ENCODE results near the gene ULK2.

Gene ULK2

DNA sequence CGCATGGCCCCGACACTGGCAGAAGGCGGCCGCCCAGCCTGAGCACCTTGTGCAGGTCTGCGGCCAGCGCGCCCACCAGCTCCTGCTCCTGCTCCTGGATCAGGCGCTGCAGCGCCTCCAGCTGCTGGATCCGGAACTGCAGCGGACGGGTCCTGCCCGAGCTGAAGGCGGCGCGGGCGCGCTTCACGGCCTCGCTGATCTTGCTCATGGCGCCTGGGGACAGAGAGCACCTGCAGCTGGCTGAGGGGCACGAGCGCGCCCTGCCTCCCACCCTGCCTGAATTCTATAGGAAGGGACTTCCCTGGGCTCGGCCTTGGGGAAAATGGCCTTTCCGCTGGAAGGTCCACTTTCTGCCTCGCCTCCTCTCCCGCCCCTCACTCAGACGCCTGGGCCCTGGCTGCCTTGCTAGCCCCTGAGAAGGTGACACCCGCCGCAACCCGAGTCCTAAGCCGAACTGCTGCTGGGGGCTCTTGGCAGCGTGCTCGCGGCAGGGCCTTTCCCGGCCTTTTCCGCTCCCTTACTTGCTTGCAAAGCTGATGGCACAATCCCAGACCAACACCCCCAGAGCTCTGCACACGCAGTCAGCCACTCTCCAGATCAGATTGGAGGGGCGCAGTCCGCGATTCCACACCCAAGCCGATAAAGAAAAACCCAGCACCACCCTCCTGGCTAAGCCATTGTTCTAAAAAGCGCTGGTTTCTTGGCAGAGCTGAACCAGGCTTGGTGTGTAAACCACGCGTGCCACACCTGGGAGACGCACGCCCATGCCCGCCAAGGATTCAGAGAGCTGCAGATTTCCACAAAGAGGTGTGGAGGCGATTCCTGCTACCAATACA lies 122.6 kb downstream of the ULK2 start:
- DNase-seq: peak; percentile 84

DNA sequence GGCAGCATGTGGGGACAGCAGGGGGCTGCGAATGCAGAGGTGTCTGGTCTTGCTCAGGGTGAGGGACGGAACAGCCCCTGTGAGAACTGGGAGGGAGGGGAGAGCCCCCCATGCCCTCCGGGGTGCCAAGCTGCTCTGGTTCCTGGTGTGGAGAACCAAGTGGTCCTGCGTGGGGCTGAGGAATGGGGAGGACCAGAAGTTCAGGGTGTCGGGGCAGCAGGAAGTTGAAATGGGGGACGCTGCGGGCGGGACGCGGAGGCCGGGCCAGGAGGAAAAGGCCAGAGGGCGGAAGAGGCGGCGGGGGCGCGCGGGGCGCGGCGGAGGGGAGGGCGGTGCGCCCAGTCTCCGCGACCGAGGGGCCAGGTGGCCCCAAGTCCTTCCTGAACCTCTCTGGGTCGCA lies 123.2 kb downstream of the ULK2 start:
- DNase-seq: no peak

DNA sequence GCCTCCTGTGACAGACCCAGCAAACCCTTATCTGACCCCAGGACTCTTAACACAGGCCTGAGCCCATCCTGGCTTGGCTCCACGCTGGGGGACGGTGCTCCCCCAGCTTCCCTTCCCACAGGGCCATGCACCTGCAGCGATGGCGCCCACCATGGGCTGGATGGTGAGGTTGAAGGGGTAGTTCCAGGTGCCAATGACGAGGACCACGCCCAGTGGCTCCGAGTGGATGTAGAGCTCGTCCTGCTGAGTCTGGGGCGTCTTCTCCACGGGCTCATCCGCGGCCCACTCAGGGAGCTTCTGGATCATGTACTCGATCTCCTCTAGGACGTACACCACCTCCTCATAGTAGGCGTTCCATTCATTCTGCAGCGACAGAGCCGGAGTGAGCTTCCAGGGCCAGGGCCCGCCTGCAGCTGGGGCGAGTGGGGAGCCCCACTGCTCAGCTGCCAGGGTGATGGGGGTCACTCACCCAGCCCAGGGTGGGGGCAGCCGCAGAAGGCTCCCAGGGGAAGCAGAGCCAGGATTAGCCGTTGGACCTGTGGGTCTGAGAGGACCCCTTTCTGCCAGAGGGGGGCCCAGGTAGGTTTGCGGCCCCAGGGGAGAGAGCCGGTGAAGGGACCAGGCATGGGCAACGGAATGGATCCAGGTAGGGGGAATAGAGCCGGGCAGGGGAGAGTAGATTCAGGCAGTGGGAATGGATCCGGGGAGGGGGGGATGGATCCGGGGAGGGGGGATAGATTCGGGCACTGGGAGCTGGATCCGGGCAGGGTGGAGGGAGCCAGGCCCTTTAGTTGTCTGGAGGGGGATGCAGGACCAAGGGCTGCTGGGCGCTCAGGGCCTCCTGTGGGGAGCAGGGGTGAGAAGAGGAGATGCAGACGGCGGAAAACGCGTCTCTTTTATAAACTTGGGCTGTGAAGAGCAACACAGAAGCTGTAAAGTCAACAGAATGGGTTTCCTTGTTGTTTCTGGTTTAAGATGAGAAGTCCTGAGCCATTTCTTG lies 124.3 kb downstream of the ULK2 start:
- DNase-seq: no peak

DNA sequence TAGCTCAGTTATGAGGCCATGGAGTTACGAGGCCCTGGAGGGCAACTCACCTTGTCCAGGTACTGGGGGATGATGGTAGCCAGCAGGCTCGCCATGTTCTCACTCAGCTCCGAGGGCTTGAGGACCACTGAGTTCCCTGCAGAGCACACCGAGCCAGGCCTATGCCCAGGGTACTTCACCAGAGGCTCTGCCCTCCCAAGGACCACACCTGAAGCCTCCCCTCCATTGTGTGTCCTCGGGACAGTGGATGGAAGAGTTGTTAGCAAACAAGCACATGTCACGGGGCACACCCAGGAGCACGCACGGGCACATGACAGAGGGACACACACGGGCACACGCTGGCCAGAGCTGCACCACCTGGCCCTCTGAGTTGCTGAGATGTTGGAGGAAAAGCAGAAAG lies 125.2 kb downstream of the ULK2 start:
- DNase-seq: no peak

DNA sequence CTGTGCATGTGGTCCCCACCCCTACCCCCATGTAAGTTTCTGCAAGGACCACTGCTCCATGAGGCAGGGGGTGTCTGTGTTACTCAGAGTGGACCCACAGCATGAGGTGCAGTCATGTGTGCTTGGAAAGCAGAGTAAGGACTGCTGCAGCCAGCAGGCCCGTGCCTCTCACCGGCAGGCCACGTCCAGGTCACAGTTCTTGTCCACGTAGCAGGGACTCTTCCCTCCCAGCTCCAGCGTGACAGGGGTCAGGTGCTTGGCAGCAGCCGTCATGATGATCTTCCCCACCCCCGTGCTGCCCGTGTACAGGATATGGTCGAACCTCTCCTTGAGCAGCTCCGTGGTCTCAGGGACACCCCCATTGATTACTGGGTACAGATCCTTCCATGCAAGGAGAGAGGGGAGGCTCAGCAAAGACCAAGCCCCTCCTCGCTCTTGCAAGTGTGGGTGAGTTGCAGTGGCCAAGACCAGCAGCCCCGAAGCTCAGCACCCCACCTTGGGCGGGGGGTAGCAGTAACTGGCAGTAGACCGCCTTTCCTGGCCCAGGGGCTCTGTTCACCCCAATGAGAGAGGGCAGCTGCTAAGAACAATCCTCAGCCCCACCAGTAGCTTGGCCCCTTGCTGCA lies 125.8 kb downstream of the ULK2 start:
- no peak for DNase-seq

DNA sequence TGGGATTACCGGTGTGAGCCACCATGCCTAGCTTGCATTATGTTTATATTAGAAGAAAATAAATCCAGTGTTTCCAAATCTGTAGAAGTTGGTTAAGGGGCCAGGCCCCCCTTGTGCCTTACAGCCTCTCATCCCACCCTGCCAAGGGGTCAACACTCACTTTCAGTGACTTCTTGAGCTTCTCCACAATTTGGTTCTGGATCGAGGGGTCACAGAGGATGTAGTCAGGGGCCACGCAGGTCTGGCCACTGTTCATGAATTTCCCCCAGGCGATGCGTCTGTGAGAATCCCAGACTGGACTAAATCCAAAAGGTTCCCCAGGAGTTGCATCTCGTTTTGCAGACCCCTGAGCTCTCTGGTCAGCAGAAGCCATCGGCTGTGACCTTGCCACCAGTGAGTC lies 126.8 kb downstream of the ULK2 start:
- no peak for DNase-seq

DNA sequence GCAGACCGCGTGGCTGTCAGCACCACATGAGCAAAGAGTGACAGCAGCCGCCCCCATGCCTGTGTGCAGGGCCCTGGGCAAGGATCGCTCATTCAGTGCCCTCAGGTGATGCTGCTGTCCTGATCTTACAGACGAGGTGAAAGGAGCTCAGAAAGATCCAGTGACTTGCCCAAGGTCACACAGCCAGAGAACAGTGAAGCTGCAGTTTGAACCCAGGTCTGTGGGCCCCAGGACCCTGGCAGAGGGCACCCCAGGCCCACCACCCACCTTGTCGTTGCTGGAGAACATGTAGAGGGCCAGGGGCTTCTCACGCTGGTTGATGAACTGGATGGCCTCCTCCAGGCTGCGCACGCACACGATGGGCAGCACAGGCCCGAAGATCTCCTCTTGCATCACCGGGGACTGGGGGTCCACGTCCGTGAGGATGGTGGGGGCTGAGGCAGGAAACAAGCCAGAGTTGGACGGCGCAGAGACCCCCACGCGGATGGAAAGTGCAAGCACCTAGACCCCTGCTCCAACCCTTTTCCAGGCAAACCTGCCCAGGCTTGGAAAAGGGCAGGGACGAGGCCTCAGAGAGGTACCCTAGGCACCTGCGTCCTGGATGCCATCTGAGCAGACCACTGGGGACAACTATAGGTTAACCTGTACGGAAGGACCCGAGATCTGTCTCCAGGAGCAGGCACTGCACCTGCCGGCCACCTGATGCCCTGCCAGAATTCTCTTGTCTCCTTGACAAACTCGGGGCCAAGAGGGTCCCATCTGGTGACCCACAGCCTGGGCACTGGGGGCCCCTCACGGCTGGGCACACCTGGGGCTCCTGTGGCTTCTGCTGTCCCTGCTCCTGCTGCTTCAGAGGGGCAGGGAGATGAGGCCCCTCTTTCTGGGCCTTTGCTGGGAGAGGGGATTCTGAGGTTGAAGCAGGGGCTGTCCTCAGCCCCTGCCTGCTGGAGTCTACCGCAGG lies 128.2 kb downstream of the ULK2 start:
- no peak for DNase-seq

DNA sequence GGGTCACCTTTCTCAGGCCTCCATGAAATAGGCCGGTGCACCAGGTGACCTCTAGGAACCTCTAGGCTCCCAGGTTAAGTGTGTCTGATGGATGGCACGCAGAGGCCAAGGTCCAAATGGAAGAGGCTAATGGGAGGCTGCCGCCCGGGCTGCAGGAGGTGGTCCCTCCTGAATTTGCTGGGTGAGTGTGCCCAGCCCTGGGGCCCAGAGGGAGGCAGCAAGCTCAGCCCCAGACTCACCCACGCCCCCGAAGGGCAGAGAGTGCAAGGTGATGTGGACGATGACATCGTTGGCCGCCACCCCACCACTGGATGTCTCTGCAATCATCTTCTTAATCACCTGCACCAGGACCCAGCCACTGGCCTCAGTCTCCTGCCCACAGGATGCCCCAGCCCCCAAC lies 129.0 kb downstream of the ULK2 start:
- DNase-seq: no peak

DNA sequence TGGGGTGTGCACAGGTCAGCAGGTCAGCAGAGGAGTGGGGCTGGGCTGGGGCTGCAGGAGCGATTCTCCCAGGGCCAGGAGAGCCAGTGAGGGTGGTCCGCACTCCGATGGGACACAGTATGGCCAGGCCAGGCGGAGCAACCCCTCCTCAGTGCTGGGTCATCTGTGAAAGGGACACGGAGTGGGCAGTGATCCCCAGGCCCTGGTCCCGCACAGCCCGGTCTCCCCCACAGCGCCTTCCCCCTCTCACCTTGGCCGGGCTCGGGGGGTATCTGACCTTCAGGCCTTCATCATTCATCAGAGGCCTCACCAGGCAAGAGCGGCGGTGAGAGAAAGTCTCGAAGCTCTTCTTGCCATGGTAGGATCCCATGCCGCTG lies 129.7 kb downstream of the ULK2 start:
- DNase-seq: no peak

DNA sequence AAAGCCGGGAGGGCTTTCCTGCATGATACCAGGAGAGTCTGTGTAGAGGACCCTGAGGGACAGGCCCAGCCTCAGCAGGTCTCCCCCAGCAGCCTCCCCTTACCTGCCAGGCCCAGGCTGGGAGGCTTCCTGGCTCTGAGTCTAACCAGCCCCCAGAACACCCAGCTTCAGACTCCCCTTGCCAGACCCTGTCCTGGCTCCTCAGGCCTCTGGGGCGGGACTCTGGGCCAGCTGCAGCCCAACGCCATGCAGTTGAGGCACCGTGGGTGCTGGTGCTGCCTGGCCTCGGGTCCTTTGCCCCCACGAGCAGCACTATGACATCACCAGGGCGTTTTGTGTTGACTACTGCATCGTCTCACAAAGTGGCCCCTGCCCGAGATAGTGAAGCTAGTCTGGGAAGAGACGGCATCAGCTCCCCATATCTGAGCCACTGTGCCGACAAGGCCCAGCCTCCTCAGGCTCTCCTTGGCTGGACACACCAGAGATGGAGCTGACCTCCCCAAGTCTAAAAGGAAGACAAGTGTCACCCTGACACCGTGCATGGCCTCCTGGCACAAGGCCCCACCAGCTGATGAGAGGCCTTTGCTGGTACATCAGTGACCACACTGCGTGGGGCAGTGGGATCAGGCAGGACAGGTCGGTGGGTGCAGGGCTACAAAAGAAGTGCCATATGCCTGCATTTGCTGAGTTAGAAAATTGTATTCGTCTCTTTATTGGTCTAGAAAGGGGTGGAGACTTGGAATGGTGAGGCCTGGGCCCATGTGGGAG lies 130.2 kb downstream of the ULK2 start:
- DNase-seq: no peak

DNA sequence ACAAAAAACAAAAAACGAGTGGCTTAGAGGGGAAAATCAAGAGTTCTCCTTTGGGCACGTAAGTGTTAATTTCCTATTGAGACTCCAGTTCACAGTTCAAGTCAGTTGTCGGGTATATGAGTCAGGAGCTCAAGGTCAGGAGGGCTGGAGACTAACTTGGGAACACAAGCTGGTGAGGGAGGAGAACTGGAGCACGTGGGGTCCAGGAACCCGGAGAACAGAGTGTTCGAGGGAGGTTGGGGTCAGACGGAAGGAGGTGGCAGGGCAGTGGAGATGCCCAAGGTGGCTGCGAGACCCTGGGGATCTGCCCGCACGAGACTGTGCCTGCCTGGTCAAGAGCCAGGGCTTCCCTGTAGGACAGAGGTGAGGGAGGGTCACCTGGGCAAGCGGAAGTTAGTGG lies 131.7 kb downstream of the ULK2 start:
- DNase-seq: no peak

DNA sequence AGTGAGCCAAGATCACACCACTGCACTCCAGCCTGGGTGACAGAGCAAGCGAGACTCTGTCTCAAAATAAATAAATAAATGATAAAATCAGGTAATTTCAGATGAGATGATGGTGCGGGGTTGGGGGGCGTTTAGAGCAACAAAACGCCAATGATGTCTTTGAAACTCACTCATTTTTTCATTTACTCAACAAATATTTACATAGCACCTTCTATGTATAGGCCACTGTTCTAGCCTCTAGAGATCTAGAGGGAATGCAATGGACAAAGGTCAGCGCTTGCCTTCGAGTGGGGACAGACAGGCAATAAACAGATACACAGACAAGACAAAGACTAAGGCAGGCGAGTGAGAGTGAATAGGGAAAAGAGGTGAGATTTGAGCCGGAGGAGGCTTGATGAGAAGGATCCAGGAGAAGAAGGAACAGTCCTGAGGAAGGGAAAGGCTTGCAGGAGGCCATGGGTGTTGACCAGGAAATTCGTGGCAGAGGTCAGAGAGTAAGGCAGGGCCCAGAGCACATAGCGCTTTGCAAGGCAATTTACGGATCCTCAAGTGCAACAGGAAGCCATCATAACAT lies 133.7 kb downstream of the ULK2 start:
- DNase-seq: no peak

DNA sequence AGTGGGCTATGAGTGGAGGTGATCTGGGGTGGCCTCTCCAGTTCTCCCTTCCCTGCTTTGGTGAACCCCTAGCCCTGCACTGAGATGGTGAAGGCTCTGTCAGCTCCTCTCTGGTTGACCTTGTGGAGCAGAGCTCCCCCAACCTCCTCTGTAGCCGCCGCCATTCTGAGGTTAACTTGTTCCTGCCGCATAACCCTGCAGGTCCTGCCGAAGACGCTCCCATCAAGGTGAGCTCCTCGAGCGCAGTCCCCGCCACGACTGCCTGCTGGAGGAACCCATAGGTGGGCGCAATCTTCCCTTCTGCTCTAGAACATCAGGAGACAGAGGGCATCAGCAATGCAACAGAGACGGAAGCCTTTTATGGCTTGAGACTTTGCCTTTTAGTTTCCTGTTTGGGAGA lies 136.1 kb downstream of the ULK2 start:
- no peak for DNase-seq

DNA sequence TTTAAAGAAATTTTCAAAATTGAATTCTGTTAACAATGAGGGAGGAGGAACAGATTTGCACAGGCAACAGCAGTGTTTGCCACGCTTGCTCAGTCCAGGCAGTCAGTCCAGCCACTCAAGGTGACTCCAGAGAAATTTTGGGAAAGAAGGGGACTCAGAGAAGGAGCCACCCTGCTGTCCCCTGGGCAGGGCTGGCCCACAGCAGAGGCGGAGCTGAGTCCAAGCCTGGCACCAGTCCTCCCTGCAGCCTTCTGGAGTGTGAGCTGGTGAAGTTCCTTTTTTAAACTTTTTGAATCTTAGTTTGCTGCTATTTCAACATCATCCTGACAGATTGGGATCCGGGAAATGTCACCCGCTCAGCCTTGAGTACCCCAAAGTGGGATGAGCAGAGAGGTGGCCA lies 136.9 kb downstream of the ULK2 start:
- DNase-seq: no peak

DNA sequence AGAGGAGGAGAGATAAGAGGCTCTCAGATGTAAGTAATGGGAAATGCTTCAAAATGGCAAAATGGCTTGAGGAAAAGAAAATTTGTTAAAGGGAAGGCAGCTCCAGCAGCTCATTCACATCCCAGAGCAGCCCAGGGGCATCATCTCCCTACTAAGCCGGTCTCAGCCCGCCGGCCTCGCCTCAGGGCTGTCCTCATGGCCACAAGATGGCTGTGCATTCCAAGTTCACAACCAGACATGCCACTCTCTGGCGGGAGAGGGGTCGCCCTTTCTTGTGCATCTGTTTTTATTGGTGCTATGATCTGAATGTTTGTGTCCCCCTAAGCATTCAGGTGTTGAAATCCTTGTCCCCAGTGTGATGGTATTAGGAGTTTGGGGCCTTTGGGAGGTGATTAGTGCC lies 137.8 kb downstream of the ULK2 start:
- DNase-seq: no peak

DNA sequence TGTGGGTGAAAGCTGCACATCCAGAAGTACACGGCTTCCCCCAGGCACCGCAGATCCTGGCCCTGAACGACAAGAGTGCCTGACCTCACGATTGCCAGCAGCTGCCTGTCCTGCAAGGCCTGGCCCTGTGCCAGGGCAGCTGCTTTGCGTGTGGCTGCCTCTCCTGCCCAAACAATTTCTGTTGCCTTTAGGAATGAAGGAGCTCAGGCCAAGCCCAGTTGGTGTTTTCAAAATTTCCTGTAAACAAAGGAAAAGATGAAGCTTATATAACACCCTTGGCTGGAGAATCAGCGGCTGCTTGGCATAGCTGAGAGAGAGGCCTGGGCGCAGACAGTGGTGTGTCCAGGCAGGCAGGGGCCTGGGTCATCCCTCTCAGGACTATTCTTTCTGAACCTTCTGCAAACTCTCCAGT lies 139.6 kb downstream of the ULK2 start:
- DNase-seq: no peak

DNA sequence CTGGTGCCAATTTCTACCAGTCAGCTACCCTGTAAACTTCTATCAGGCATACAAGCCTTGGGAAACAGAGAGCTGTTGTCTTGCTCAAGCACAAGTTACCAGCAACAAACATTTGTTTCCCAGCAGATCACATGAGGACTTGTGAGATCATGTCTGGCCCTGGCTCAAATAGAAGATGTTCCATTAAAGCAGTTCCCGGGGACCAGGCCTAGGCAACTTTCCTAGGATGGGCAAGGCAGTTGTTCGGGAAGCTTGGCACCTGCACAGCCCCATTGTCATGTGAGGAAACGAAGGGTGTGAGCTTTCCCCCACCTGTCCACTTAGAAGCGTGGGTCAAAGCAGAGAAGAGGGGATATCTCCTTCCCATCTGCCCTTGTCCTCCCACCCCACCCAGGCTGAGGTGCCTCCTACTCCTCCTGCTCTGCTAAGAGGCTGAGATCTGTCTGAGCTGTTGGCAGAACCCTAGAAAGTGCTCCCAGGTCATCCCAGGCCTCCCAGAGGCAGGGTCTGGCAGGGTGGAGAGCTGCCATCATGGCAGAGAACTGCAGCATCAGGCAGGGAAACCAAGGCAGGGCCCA lies 140.1 kb downstream of the ULK2 start:
- no peak for DNase-seq

DNA sequence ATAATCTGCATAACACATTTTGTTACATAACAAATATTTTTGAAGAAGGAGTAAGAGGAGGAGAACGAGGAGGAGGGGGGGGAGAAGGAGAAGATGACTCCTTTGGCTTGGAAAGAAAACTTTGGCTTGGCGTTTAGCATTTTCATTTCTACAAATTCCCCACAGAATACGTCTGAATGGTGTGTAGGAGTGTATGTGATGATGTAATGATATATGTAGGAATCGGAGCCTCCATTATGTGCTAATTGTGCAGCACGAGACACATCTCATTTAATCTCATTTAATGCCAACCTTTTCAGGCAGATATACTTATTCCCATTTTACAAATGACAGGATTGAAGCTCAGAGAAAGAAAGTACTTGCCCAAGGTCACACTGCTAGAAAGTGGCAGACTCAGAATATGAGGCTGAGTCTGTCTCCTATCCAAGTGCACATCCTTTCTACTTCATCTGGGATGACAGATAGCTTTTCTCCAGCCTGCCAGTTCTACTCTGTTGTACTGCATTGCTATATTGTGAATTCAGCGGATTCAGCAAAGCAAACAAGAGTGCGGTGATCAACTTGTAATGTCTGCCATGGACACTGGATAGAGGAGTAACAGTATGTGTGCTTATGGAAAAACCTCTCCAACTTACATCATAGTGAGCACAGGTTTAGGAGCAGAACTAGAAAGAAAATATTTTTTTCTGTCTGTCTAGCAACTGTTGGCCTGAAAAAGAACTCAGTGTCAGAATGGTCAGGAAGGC lies 140.9 kb downstream of the ULK2 start:
- no peak for DNase-seq

DNA sequence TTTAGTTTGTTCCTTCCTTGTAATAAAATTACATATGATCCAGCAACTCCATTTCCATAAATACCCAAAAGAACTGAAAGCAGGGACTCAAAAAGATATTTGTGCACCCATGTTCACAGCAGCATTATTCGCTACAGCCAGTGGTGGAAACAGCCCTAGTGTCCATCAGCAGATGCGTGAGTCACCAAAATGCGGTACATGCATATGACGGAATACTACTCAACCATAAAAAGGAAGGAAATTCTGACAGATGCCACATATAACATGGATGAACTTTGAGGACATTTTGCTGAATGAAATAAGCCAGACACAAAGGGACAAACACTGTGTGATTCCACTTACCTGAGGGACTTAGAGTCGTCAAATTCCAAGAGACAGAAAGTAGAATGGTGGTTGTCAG lies 142.2 kb downstream of the ULK2 start:
- DNase-seq: no peak
